Activated CD8-positive, alpha-beta memory T cell treated with anti-CD3 and anti-CD28 coated beads for 36 hours (primary cell): ENCODE measurements around the gene SERTAD4. TPM values are rescaled to one million over a fixed set of nuclear protein-coding genes. Genes with fewer than 3 reads are reported as not detected.

Experiments used
- CTCF ChIA-PET: fragments of 350-600 bp; sonication (Branson Sonifier 250); formaldehyde crosslinking; loops from one replicate; lab custom pipeline; 2021; ENCODE audit warnings: antibody characterized with exemption; lab: Charles Lee
- POLR2A ChIA-PET: fragments of 350-600 bp; sonication (Branson Sonifier 250); formaldehyde crosslinking; loops from one replicate; lab custom pipeline; 2021; ENCODE audit warnings: antibody characterized with exemption; lab: Charles Lee
- total RNA-seq, 2 experiments: library from RNA; stranded (reverse); gene quantifications; one replicate each; pipeline ENCODE4 v1.2.3, GENCODE V29; 2021

SERTAD4 gene
- total RNA-seq, 2 experiments from 2014 or later: not detected

- CTCF ChIA-PET: interaction anchor here (1.1 kb wide), 1 partner anchor 21 kb away, joined by 3 read pairs; no protein-coding TSS in a partner anchor
- POLR2A ChIA-PET: no interaction called here
These were observed 59.8 kb downstream of the SERTAD4 start for GRCh38 chr1:210292231-210292871.

- ChIA-PET POLR2A (no interaction called here), CTCF (no interaction called here)
These were observed 60.6 kb downstream of the SERTAD4 start for GRCh38 chr1:210293171-210293607.

- ChIA-PET CTCF (interaction anchor here (1.2 kb wide), 1 partner anchor 16 kb away, joined by 4 read pairs; no protein-coding TSS in a partner anchor), POLR2A (no interaction called here)
These were observed 62.6 kb downstream of the SERTAD4 start for GRCh38 chr1:210294999-210295745.

Other genes starting within 250 kb of the SERTAD4 start
- gene HHAT, start 96.1 kb downstream of the SERTAD4 start, total RNA-seq: 1 to 10 TPM in 1 of 2 experiments, under 1 TPM in 1; 0.82 to 1.5 TPM